ENCODE results near the gene KIF24. TPM values are rescaled to one million over a fixed set of nuclear protein-coding genes. Genes with fewer than 3 reads are reported as not detected.
"Not testable (repeated sequence)": the region's sequence is repeated elsewhere in the genome, so short reads cannot be mapped to it uniquely, and the experiment has no call there.

KIF24 gene
- total and polyA plus RNA-seq, 4 donors: 0.10 to 0.78 (median 0.32) TPM; not detected in 1

GRCh38 chr9:34367751-34368410 lies 38.8 kb upstream of the KIF24 start:
- WGBS, 2 donors: 96 to 98% methylated on average over 3 of the region's 3 CpGs
- H3K36me3 ChIP-seq (ENCODE audit: control insufficient read depth in 1 of 2, insufficient read depth in 2 of 2, low read length in 1 of 2); intact Hi-C loops (cut with DNase I): not testable (repeated sequence)

GRCh38 chr9:34366365-34366764 lies 37.3 kb upstream of the KIF24 start:
- H3K36me3 ChIP-seq (ENCODE audit: control insufficient read depth in 1 of 2, insufficient read depth in 2 of 2, low read length in 1 of 2): peaks cover 0 to 2% of the 10 kb centered on the region in 2 donors
- WGBS, 2 donors: 88 to 95% methylated on average over 2 of the region's 2 CpGs
- H3K27ac ChIP-seq (ENCODE audit: low read depth in 1 of 2, low read length in 2 of 2): no peak overlapping the region
- H3K4me1 ChIP-seq (ENCODE audit: control insufficient read depth in 1 of 2, insufficient read depth in 2 of 2, low read length in 2 of 2): no peaks in the 10 kb centered on the region
- ATAC-seq (ENCODE audit: low FRiP score) (no peak), DNase-seq (no peak)
- no peaks in the 10 kb centered on the region for H3K27me3 ChIP-seq (ENCODE audit: control insufficient read depth in 1 of 2, insufficient read depth in 2 of 2, low read length in 1 of 2)
- no peak overlapping the region for H3K4me3 ChIP-seq (ENCODE audit: low read length in 2 of 2)
- intact Hi-C loops (cut with DNase I): no loop called here
- H3K9me3 ChIP-seq (ENCODE audit: control insufficient read depth, low read length): no peaks in the 10 kb centered on the region

More at GRCh38 chr9:34367751-34368410, 38.8 kb upstream of the KIF24 start:
- not testable (repeated sequence) for DNase-seq; H3K4me1 ChIP-seq (ENCODE audit: control insufficient read depth in 1 of 2, insufficient read depth in 2 of 2, low read length in 2 of 2); ATAC-seq (ENCODE audit: low FRiP score); H3K27me3 ChIP-seq (ENCODE audit: control insufficient read depth in 1 of 2, insufficient read depth in 2 of 2, low read length in 1 of 2); H3K9me3 ChIP-seq (ENCODE audit: control insufficient read depth, low read length); H3K4me3 ChIP-seq (ENCODE audit: low read length in 2 of 2); H3K27ac ChIP-seq (ENCODE audit: low read depth in 1 of 2, low read length in 2 of 2)

GRCh38 chr9:34365282-34365681 lies 36.2 kb upstream of the KIF24 start:
- Histone ChIP-seq H3K27ac (ENCODE audit: low read depth in 1 of 2, low read length in 2 of 2) (no peak overlapping the region), H3K27me3 (ENCODE audit: control insufficient read depth in 1 of 2, insufficient read depth in 2 of 2, low read length in 1 of 2) (no peaks in the 10 kb centered on the region), H3K4me1 (ENCODE audit: control insufficient read depth in 1 of 2, insufficient read depth in 2 of 2, low read length in 2 of 2) (no peaks in the 10 kb centered on the region), H3K4me3 (ENCODE audit: low read length in 2 of 2) (no peak overlapping the region), H3K9me3 (ENCODE audit: control insufficient read depth, low read length) (no peaks in the 10 kb centered on the region), H3K36me3 (ENCODE audit: control insufficient read depth in 1 of 2, insufficient read depth in 2 of 2, low read length in 1 of 2) (no peaks in the 10 kb centered on the region)
- ATAC-seq (ENCODE audit: low FRiP score) (no peak), DNase-seq (no peak)
- intact Hi-C loops (cut with DNase I): no loop called here
- WGBS, 2 donors: 67 to 72% methylated on average over 2 of the region's 2 CpGs

GRCh38 chr9:34363619-34364351 lies 34.7 kb upstream of the KIF24 start:
- ATAC-seq (ENCODE audit: low FRiP score) (peak; percentile 56), DNase-seq (no peak)
- intact Hi-C loops (cut with DNase I): no loop called here
- 78 to 79% methylated on average over 13 of the region's 13 CpGs for whole genome bisulfite sequencing, 2 donors
- Histone ChIP-seq H3K9me3 (ENCODE audit: control insufficient read depth, low read length) (no peaks in the 10 kb centered on the region), H3K4me1 (ENCODE audit: control insufficient read depth in 1 of 2, insufficient read depth in 2 of 2, low read length in 2 of 2) (no peaks in the 10 kb centered on the region), H3K27ac (ENCODE audit: low read depth in 1 of 2, low read length in 2 of 2) (no peak overlapping the region), H3K36me3 (ENCODE audit: control insufficient read depth in 1 of 2, insufficient read depth in 2 of 2, low read length in 1 of 2) (no peaks in the 10 kb centered on the region), H3K27me3 (ENCODE audit: control insufficient read depth in 1 of 2, insufficient read depth in 2 of 2, low read length in 1 of 2) (no peaks in the 10 kb centered on the region), H3K4me3 (ENCODE audit: low read length in 2 of 2) (no peak overlapping the region)

GRCh38 chr9:34362614-34363214 lies 33.6 kb upstream of the KIF24 start:
- Histone ChIP-seq H3K27me3 (ENCODE audit: control insufficient read depth in 1 of 2, insufficient read depth in 2 of 2, low read length in 1 of 2) (no peaks in the 10 kb centered on the region), H3K27ac (ENCODE audit: low read depth in 1 of 2, low read length in 2 of 2) (no peak overlapping the region), H3K9me3 (ENCODE audit: control insufficient read depth, low read length) (no peaks in the 10 kb centered on the region), H3K4me3 (ENCODE audit: low read length in 2 of 2) (no peak overlapping the region), H3K4me1 (ENCODE audit: control insufficient read depth in 1 of 2, insufficient read depth in 2 of 2, low read length in 2 of 2) (no peaks in the 10 kb centered on the region), H3K36me3 (ENCODE audit: control insufficient read depth in 1 of 2, insufficient read depth in 2 of 2, low read length in 1 of 2) (no peaks in the 10 kb centered on the region)
- DNase-seq (no peak), ATAC-seq (ENCODE audit: low FRiP score) (no peak)
- intact Hi-C loops (cut with DNase I): no loop called here
- WGBS, 2 donors: 94 to 96% methylated on average over 4 of the region's 4 CpGs

- DNase-seq; H3K27me3 ChIP-seq (ENCODE audit: control insufficient read depth in 1 of 2, insufficient read depth in 2 of 2, low read length in 1 of 2); H3K27ac ChIP-seq (ENCODE audit: low read depth in 1 of 2, low read length in 2 of 2); H3K4me1 ChIP-seq (ENCODE audit: control insufficient read depth in 1 of 2, insufficient read depth in 2 of 2, low read length in 2 of 2); ATAC-seq (ENCODE audit: low FRiP score); H3K36me3 ChIP-seq (ENCODE audit: control insufficient read depth in 1 of 2, insufficient read depth in 2 of 2, low read length in 1 of 2); H3K9me3 ChIP-seq (ENCODE audit: control insufficient read depth, low read length); H3K4me3 ChIP-seq (ENCODE audit: low read length in 2 of 2); intact Hi-C loops (cut with DNase I): not testable (repeated sequence)
- WGBS, 2 donors: 92 to 100% methylated on average over 1 of the region's 1 CpG
Observed at GRCh38 chr9:34352957-34353356, 23.9 kb upstream of the KIF24 start.

- WGBS, 2 donors: 17 to 20% methylated on average over 7 of the region's 7 CpGs
- DNase-seq; H3K27me3 ChIP-seq (ENCODE audit: control insufficient read depth in 1 of 2, insufficient read depth in 2 of 2, low read length in 1 of 2); H3K4me1 ChIP-seq (ENCODE audit: control insufficient read depth in 1 of 2, insufficient read depth in 2 of 2, low read length in 2 of 2); H3K4me3 ChIP-seq (ENCODE audit: low read length in 2 of 2); H3K9me3 ChIP-seq (ENCODE audit: control insufficient read depth, low read length); H3K36me3 ChIP-seq (ENCODE audit: control insufficient read depth in 1 of 2, insufficient read depth in 2 of 2, low read length in 1 of 2); H3K27ac ChIP-seq (ENCODE audit: low read depth in 1 of 2, low read length in 2 of 2); intact Hi-C loops (cut with DNase I); ATAC-seq (ENCODE audit: low FRiP score): not testable (repeated sequence)
Observed at GRCh38 chr9:34352122-34352652, 23.1 kb upstream of the KIF24 start.

- Histone ChIP-seq H3K4me1 (ENCODE audit: control insufficient read depth in 1 of 2, insufficient read depth in 2 of 2, low read length in 2 of 2) (peaks cover 0 to 2% of the 10 kb centered on the region in 2 donors), H3K27ac (ENCODE audit: low read depth in 1 of 2, low read length in 2 of 2) (no peak overlapping the region), H3K27me3 (ENCODE audit: control insufficient read depth in 1 of 2, insufficient read depth in 2 of 2, low read length in 1 of 2) (no peaks in the 10 kb centered on the region), H3K36me3 (ENCODE audit: control insufficient read depth in 1 of 2, insufficient read depth in 2 of 2, low read length in 1 of 2) (no peaks in the 10 kb centered on the region), H3K9me3 (ENCODE audit: control insufficient read depth, low read length) (no peaks in the 10 kb centered on the region), H3K4me3 (ENCODE audit: low read length in 2 of 2) (no peak overlapping the region)
- DNase-seq (no peak), ATAC-seq (ENCODE audit: low FRiP score) (no peak)
- 93 to 98% methylated on average over 3 of the region's 3 CpGs for WGBS, 2 donors
- intact Hi-C loops (cut with DNase I): no loop called here
Observed at GRCh38 chr9:34349324-34349723, 20.3 kb upstream of the KIF24 start.

Measured in aorta (tissue), 5 donors.